ENCODE data around the gene C6orf136.

C6orf136 gene

DNA sequence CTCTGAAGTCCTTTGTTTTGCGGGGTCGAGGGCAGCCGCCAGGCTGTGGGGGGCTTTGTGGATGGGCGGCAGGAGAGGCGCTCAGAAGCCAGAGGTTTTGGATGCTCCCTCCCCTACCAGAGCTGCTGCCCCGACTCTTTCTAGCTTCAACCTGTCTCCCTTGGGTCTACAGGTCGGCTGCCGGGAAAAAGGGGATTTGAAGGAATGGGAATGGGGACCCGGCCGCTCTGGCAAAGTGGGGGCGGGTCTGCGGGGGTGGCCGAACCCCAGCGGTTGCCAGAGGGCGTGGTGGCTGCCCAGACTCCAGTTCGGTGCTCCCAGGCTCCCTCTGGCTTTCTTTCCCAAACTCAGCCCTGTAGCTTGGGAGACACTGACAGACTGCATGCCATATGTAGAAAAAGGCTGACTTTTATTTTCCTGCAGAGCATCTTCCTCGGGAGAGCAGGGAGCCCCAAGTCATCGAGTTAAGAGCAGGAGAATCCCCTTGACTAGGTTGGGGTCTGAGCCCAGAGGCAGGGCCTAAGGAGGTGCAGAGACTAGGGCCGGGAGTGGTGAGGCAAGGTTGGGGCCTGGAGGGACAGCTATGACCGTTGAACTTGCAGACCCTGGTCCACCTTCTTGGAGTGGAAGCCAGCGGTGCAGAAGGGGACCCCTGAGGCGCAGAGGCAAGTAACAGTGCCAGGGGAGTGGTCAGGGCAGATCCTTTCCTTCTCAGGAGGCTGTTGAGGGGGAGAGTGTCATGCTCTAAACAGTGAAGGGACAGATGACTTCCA lies 40.9 kb downstream of the C6orf136 start:
- DNase-seq: no peak

DNA sequence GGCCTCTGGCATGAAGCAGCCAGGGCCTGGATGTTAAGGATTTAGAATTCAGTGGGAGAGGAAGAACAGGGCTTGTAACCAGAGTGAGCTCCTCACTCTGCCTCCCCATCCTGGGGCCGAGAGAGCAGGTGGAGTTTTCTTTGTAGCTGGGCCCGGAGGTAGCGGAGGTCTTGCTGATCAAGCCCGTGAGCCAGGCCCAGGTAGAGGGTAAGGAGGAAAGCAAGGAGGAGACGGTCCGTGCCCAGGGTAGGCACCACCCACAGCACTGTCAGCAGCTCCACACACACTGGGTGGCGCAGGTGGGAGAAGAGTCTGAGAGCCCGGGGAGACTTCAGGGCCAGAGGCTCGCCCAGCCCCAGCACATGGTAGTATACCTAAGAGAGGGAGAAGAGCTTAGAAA lies 41.6 kb downstream of the C6orf136 start:
- no peak for DNase-seq

GRCh38 chr6:30689022-30689865 lies 42.3 kb downstream of the C6orf136 start:
- DNase-seq: no peak

DNA sequence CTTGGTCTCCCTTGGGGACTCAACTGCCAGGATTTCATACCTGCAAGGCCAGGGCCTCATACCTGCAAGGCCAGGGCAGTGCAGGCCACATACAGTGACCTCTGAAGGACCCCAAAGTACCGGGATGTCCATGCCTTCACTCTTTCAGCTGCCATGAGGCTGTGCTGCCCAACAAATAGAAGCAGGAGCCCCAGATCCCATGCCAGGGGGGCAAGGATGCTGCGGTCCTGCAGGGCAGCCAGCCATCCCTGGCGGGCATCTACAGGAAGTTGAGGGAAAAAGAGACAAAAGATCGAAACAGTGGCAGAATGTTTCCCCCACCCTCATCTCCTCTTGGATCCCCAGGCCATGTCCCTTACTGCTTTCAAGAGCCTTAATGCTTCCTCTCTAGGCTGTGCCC lies 43.1 kb downstream of the C6orf136 start:
- DNase-seq: no peak

GRCh38 chr6:30690403-30691207 lies 43.7 kb downstream of the C6orf136 start, which contains the start of gene NRM:
Gene NRM (minus strand): TSS chr6:30690984. CDS start chr6:30690974, 10 bp downstream.
- peak; percentile 40 for DNase-seq

DNA sequence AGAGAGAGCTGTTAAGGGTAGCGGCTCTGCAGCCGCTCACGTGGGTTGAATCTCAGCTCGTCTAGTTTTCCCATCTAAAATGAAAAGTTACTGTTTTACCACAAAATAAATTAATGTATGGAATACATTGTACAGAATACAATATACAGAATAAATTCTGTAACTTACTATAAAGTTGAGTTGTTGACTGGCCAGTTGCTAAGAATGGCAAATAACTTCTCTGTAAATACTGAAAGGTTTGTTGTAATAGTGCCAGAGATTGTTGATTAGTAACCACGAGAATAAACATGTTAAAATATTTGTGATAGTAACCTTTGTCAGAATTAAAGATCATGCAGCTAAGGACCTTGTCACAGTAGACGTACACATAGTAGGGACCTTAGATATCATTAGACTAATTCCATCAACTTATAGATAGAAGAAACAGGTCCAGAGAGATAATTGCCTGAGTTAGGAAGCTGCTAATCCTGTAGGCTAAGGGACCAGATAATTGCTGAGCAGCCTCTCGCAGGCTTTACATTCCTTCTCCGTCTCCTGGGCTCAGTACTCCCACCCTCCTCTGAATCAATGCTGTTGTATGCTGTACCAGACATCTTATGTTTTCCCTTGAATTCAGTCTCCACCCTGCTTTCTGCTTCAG lies 44.4 kb downstream of the C6orf136 start:
- no peak for DNase-seq

- DNase-seq: no peak
These were observed 49.5 kb downstream of the C6orf136 start for GRCh38 chr6:30696432-30696831.

GRCh38 chr6:30700340-30700739 lies 53.4 kb downstream of the C6orf136 start:
- no peak for DNase-seq
